Cardiac muscle cell (in vitro differentiated cells and primary cell): ENCODE results near the gene B4GALNT1. TPM values are rescaled to one million over a fixed set of nuclear protein-coding genes. Genes with fewer than 3 reads are reported as not detected.

Experiments
- DNase-seq, 2 donors: peaks; one replicate each; pipeline versions ENCODE4 v3.0.0 to v3.0.0-alpha.2; 2010 to 2017; ENCODE audit warnings: low read depth in 1 of 2, low spot score in 1 of 2
- H3K27ac ChIP-seq: fragments of 200-600 bp; sonication (generic); 2 replicates; pipeline ENCODE4 v1.5.1; 2016
- H3K27me3 ChIP-seq: fragments of 200-600 bp; sonication (generic); 2 replicates; pipeline ENCODE4 v1.6.0; 2016; ENCODE audit warnings: control low read depth
- H3K36me3 ChIP-seq: fragments of 200-600 bp; sonication (generic); 2 replicates; pipeline ENCODE4 v1.5.1; 2016; ENCODE audit warnings: control low read depth
- H3K4me1 ChIP-seq: fragments of 200-600 bp; sonication (generic); 2 replicates; pipeline ENCODE4 v1.8.1; 2017; ENCODE audit warnings: low read depth, mild to moderate bottlenecking, mixed run types
- H3K4me3 ChIP-seq: fragments of 200-600 bp; sonication (generic); 2 replicates; pipeline ENCODE4 v1.5.1; 2016; ENCODE audit warnings: mild to moderate bottlenecking
- H3K9me3 ChIP-seq: fragments of 200-600 bp; sonication (generic); 2 replicates; pipeline ENCODE4 v1.5.1; 2017; ENCODE audit warnings: low read depth, mild to moderate bottlenecking, control low read depth
- polyA plus RNA-seq: library from polyadenylated mRNA; unstranded; fragments of >200 nt; fragmentation: Nextera tagmentation; extraction: Ambion mirVana; gene quantifications from 2 replicates; pipeline ENCODE4 v1.2.1, GENCODE V29; 2016
- total RNA-seq: library from RNA; depleted of rRNA; stranded (reverse); fragments of >200 nt; gene quantifications from 2 replicates; pipeline ENCODE4 v1.2.3, GENCODE V29; 2016
- TF ChIP-seq, protein P1 (sequence below): IDR thresholded peaks from 2 replicates; pipeline ENCODE4 v1.5.1; 2012; ENCODE audit warnings: low read depth, mild to moderate bottlenecking, low read length

Gene B4GALNT1
- total and polyA plus RNA-seq, 2 experiments from 2014 or later = 0.29 TPM; not detected in 1

DNA sequence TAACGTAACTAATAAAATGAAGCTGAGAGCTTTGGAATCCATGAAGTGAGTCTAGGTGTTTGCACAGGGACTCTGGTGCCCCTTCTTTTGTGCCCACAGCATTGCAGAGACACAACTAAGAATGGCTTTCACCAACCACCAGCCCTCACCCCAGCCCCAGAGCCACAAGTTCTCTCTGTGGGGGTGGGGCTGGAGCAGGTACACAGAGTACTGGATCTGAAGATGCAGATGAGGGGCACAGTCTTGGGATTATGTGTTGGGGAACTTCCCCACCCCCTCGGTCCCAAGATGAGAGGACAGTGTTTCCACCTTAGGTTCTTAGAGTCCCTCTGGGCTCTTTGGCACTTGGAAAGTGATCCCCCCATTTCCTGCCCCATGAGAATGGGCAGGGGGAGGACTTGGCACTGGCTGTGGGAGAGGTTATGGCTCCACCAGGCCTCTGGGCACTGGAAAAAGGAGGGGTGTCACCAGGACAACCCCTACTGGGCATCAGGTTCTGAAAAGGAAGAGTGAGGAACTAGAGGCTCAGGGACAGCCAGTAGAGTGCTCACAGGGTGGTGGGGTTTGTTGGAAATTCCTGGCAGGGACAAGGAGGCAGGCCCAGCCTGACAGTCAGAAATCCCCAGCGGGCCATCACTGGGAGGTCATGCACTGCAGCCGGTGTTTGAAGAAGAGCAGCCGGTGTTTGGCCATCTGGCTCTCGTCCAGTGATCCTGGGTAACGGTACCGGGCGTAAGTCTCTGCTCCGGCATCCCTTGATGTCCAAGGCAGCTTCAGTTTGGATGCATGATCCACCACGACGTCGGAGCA, 6.7 kb downstream of the B4GALNT1 start:
- TF ChIP-seq, protein P1, sequence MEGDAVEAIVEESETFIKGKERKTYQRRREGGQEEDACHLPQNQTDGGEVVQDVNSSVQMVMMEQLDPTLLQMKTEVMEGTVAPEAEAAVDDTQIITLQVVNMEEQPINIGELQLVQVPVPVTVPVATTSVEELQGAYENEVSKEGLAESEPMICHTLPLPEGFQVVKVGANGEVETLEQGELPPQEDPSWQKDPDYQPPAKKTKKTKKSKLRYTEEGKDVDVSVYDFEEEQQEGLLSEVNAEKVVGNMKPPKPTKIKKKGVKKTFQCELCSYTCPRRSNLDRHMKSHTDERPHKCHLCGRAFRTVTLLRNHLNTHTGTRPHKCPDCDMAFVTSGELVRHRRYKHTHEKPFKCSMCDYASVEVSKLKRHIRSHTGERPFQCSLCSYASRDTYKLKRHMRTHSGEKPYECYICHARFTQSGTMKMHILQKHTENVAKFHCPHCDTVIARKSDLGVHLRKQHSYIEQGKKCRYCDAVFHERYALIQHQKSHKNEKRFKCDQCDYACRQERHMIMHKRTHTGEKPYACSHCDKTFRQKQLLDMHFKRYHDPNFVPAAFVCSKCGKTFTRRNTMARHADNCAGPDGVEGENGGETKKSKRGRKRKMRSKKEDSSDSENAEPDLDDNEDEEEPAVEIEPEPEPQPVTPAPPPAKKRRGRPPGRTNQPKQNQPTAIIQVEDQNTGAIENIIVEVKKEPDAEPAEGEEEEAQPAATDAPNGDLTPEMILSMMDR = no peak
- no peak overlapping the region for H3K27ac ChIP-seq
- no peaks in the 10 kb centered on the region for H3K9me3 ChIP-seq
- peaks cover 100% of the 10 kb centered on the region for H3K27me3 ChIP-seq
- H3K4me1 ChIP-seq = peaks cover 3% of the 10 kb centered on the region
- no peak overlapping the region for H3K4me3 ChIP-seq
- DNase-seq = no peak
- H3K36me3 ChIP-seq = no peaks in the 10 kb centered on the region

DNA sequence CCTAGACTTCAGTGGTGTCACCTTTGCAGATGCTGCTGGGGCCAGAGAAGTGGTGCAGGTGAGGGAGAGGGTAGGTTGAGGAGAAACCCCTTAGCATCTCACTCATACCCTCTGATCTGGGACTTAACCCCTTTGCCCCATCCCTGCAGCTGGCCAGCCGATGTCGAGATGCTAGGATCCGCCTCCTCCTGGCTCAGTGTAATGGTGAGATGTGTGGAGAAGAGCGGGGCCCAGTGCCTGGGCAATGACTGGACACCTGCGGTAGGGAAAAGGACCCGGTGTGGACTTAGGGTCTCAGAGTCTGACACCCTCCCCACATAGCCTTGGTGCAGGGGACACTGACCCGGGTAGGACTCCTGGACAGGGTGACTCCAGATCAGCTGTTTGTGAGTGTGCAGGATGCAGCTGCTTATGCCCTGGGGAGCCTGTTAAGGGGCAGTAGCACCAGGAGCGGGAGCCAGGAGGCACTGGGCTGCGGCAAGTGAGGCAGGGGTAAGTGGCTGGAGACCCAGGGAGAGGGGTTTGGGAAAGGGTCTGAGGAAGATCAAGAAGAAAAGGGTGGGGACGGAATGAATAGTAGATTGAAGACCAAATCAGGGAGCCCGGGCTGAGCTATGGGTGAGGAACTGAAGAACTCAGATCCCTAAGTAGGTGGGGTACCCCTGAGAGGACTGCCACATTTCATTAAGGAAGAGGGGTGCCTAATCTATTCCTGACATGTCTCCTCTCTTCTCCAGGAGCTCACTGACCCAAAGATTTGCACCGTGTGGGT, 7.6 kb downstream of the B4GALNT1 start:
- no peak overlapping the region for H3K27ac ChIP-seq
- H3K9me3 ChIP-seq = no peaks in the 10 kb centered on the region
- TF ChIP-seq, protein P1 = no peak
- peaks cover 100% of the 10 kb centered on the region for H3K27me3 ChIP-seq
- H3K36me3 ChIP-seq = no peaks in the 10 kb centered on the region
- H3K4me1 ChIP-seq = peaks cover 5% of the 10 kb centered on the region
- no peak for DNase-seq
- H3K4me3 ChIP-seq = no peak overlapping the region

DNA sequence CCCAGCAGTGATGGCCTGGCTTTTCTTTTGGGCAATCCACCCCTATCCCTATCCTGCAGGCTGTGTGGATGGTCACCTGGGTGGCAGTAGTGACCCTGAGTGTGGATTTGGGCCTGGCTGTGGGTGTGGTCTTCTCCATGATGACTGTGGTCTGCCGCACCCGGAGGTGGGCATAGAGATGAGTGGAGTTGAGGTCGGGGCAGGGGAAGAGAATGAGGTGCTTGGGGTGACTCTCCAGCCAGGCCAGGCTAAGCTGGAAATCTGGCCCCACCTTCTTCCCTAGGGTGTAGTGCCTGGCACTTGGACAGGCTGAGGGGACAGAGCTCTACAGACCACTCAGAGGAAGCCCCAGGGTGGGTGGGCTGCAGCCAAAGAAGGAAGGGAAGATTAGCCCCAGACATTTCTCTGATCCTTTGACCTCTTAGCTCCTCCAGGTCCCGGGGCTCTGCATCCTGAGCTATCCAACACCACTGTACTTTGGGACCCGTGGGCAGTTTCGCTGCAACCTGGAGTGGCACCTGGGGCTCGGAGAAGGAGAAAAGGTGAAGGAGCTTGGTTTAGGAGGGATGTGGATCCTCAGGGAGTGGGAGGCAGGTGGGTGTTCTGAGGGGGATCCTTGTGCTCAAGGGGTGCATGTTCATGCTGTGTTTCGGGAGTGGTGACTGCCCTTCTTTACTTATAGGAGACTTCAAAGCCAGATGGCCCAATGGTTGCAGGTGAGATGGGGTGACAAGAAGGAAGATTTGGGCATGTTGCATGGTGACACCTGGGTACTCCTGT, 8.4 kb downstream of the B4GALNT1 start:
- no peak overlapping the region for H3K4me3 ChIP-seq
- no peaks in the 10 kb centered on the region for H3K36me3 ChIP-seq
- DNase-seq = no peak
- peaks cover 5% of the 10 kb centered on the region for H3K4me1 ChIP-seq
- no peaks in the 10 kb centered on the region for H3K9me3 ChIP-seq
- peaks cover 100% of the 10 kb centered on the region for H3K27me3 ChIP-seq
- no peak overlapping the region for H3K27ac ChIP-seq
- TF ChIP-seq, protein P1 = no peak

DNA sequence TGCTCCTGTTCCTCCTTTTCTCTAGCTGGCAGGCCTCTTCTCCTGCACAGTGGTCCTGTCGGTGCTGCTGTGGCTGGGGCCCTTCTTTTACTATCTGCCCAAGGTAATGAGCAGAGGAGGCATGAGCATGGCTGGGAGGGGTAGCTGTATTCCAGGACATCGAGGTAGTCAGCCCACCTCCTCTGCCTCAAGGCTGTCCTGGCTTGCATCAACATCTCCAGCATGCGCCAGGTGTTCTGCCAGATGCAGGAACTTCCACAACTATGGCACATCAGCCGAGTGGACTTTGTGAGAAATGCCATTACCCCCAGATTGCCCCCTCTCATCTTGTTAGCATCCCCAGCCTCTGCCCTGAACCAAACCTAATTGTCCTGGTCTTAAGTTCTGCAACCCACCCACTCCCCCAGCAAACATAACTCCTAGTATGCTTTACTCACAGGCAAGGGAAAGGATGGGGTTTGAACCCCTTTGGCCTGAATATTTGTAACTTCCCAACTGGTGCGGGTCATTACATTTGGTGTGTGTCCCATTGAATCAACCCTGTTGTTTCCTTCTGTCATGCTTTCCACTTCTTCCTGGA, 9.1 kb downstream of the B4GALNT1 start:
- H3K4me1 ChIP-seq = peaks cover 5% of the 10 kb centered on the region
- TF ChIP-seq, protein P1 = no peak
- H3K27ac ChIP-seq = no peak overlapping the region
- H3K9me3 ChIP-seq = no peaks in the 10 kb centered on the region
- H3K36me3 ChIP-seq = no peaks in the 10 kb centered on the region
- no peak overlapping the region for H3K4me3 ChIP-seq
- no peak for DNase-seq
- H3K27me3 ChIP-seq = peaks cover 100% of the 10 kb centered on the region

DNA sequence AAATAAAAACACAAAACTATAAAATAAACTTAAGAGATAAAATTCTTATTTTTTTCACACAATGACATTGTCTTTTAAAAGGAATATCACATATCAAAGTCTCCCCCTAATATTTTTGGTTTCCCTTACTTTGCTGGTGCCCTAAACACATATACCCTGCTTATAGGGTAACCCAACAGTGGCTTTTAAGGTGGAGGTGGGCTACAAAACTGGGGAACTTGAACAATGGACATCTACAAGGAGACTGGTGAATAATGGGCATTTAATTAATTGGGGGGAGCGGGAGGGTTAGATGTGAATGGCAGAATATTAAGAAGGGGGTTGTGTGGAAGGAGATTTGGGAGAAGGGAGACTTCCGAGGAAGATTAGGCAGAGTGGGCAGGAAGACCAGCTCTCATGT, 9.6 kb downstream of the B4GALNT1 start:
- H3K27me3 ChIP-seq = peaks cover 100% of the 10 kb centered on the region
- peaks cover 5% of the 10 kb centered on the region for H3K4me1 ChIP-seq
- TF ChIP-seq, protein P1 = no peak
- H3K9me3 ChIP-seq = no peaks in the 10 kb centered on the region
- DNase-seq = no peak
- H3K4me3 ChIP-seq = no peak overlapping the region
- no peak overlapping the region for H3K27ac ChIP-seq
- no peaks in the 10 kb centered on the region for H3K36me3 ChIP-seq
